Transverse colon (tissue), 4 donors: Measurements from ENCODE around the gene CSTB. TPM values are rescaled to one million over a fixed set of nuclear protein-coding genes. Genes with fewer than 3 reads are reported as not detected.

Source experiments
- DNase-seq: peaks from one replicate; pipeline ENCODE4 v3.0.0-alpha.2; 2019
- H3K27ac ChIP-seq, 4 donors: fragments of 200-600 bp; sonication (generic); 2 replicates each; pipeline ENCODE4 v1.5.1; 2016 to 2018; ENCODE audit warnings: inconsistent platforms in 4 of 4
- H3K27me3 ChIP-seq: fragments of 200-600 bp; sonication (generic); 2 replicates; pipeline ENCODE4 v1.5.1; 2017; ENCODE audit warnings: inconsistent platforms
- H3K36me3 ChIP-seq, 4 donors: fragments of 200-600 bp; sonication (generic); 2 replicates each; pipeline ENCODE4 v1.5.1; 2017 to 2019; ENCODE audit warnings: inconsistent platforms in 4 of 4
- H3K4me1 ChIP-seq, 4 donors: fragments of 200-600 bp; sonication (generic); 2 replicates each; pipeline ENCODE4 v1.5.1; 2017 to 2020; ENCODE audit warnings: inconsistent platforms in 4 of 4
- H3K4me3 ChIP-seq, 4 donors: fragments of 200-600 bp; sonication (generic); 1 replicate in 1 of 4; 2 replicates in 3 of 4; pipeline versions ENCODE4 v1.5.1 to v1.6.1; 2017 to 2019; ENCODE audit warnings: inconsistent platforms in 4 of 4
- H3K9me3 ChIP-seq, 2 donors: fragments of 200-600 bp; sonication (generic); 2 replicates each; pipeline ENCODE4 v1.5.1; 2017 to 2019; ENCODE audit warnings: inconsistent platforms in 2 of 2
- EP300 ChIP-seq: sonication (generic); formaldehyde crosslinking; IDR thresholded peaks from one replicate; pipeline ENCODE4 v1.6.1; 2017; ENCODE audit warnings: antibody characterized with exemption, low read depth
- POLR2A ChIP-seq: fragments of 450-650 bp; IDR thresholded peaks from one replicate; pipeline ENCODE4 v1.6.1; 2016; ENCODE audit warnings: antibody characterized with exemption, mild to moderate bottlenecking, moderate library complexity
- POLR2AphosphoS5 ChIP-seq, 3 donors: sonication (generic); formaldehyde crosslinking; IDR thresholded peaks; one replicate each; pipeline ENCODE4 v1.6.1; 2016; ENCODE audit warnings: antibody characterized with exemption in 3 of 3
- WGBS, 2 donors: methylation state at CpG; one replicate each; pipeline ENCODE4 v1.1.5; 2018; ENCODE audit warnings: low coverage in 1 of 2; 5-methylcytosine and 5-hydroxymethylcytosine counted together
- in situ Hi-C, 4 donors: fragments of 200-750 bp; cut with MboI; loops; one replicate each; pipeline versions ENCODE4 v1.15.0 to v1.15.1; 2017; ENCODE audit warnings: low sequenced_read_pairs in 3 of 4, low pct_ligation_motif_present in 1 of 4, low pct_unique_long_range_greater_than_20kb in 1 of 4
- intact Hi-C: fragments of 100-400 bp; cut with DNase I; formaldehyde crosslinking; loops from one replicate; pipeline ENCODE4 v1.15.1; 2023; ENCODE audit warnings: low total_unique reads
- total RNA-seq, 4 donors: library from RNA; depleted of rRNA; stranded (reverse); fragments of >200 nt; gene quantifications; one replicate each; pipeline ENCODE4 v1.1.0, GENCODE V29; 2016
- TF ChIP-seq, protein P1 (sequence below), 5 experiments: fragments of 200-600 bp in 3 of 5; fragments of 450-650 bp in 2 of 5; sonication (generic) in 3 of 5; IDR thresholded peaks; 1 replicate in 2 of 5; 2 replicates in 3 of 5; pipeline ENCODE4 v1.5.1; 2016 to 2017; ENCODE audit warnings: antibody characterized with exemption in 5 of 5, inconsistent platforms in 3 of 5, mild to moderate bottlenecking in 2 of 5, moderate library complexity in 1 of 5

CSTB gene
- total RNA-seq, 4 donors from 2014 or later, result 16.1 to 61.7 (median 19.6) TPM

DNA sequence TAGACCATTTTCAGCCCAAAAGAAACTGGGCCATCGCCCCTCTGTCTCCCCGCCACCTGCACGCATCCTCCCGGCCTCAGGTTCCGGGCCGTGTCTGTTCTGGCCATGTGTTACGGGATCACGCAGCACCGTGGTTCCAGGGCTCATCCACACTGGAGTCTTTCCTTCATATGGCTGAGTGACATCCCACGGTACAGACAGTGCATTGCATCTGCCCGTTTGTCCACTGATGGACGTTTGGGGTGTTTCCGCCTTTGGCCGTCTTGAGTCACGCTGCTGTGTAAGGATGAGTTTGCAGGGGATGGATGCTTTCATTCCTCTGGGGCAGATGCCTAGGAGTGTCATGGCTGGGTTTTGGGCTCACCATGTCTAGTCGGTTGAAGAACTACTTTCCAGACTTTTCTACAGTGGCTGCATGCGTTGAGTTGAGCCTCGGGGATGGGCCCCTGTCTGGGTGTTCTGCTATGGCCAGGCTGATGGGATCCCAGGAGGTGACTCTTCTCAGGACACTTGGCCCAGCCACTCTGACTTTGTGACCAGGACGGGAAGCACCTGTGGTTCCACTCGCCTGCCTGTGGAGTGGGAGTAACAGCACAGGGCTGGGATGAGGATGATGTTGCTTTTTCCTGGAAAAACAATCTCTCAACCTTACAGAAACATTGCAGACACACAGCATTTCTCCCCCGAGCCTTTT, 30.1 kb upstream of the CSTB start:
- TF ChIP-seq, protein P1, sequence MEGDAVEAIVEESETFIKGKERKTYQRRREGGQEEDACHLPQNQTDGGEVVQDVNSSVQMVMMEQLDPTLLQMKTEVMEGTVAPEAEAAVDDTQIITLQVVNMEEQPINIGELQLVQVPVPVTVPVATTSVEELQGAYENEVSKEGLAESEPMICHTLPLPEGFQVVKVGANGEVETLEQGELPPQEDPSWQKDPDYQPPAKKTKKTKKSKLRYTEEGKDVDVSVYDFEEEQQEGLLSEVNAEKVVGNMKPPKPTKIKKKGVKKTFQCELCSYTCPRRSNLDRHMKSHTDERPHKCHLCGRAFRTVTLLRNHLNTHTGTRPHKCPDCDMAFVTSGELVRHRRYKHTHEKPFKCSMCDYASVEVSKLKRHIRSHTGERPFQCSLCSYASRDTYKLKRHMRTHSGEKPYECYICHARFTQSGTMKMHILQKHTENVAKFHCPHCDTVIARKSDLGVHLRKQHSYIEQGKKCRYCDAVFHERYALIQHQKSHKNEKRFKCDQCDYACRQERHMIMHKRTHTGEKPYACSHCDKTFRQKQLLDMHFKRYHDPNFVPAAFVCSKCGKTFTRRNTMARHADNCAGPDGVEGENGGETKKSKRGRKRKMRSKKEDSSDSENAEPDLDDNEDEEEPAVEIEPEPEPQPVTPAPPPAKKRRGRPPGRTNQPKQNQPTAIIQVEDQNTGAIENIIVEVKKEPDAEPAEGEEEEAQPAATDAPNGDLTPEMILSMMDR (IDR thresholded peaks at IDR 0.05), result no peak
- TF ChIP-seq POLR2A (no peak), POLR2AphosphoS5 (IDR thresholded peaks at IDR 0.05) (no peak), EP300 (no peak)
- in situ Hi-C loops, result loop anchor here in 2 of 4 donors (25.0 kb wide), 2 partner anchors 131 to 181 kb away; no protein-coding TSS in a partner anchor
- H3K36me3 ChIP-seq, result peaks cover 0 to 2% (median 0%) of the 10 kb centered on the region in 4 donors
- no peak for DNase-seq
- peaks cover 7 to 8% (median 8%) of the 10 kb centered on the region in 4 donors for H3K4me1 ChIP-seq
- no peak overlapping the region for H3K4me3 ChIP-seq
- intact Hi-C loops, result no loop called here
- no peaks in the 10 kb centered on the region for H3K27me3 ChIP-seq
- no peak overlapping the region for H3K27ac ChIP-seq
- no peaks in the 10 kb centered on the region for H3K9me3 ChIP-seq
- WGBS, 2 donors, result 85 to 93% methylated on average over 3 to 21 of the region's 21 CpGs

GRCh38 chr21:43805275-43805800, 29.2 kb upstream of the CSTB start:
- peak; percentile 52 for DNase-seq
- in situ Hi-C loops, result loop anchor here in 2 of 4 donors (25.0 kb wide), 2 partner anchors 132 to 182 kb away; no protein-coding TSS in a partner anchor
- no peaks in the 10 kb centered on the region for H3K9me3 ChIP-seq
- H3K27ac ChIP-seq, result peak overlapping the region in 2 of 4 donors; percentile 40 to 51
- WGBS, 2 donors, result 76 to 79% methylated on average over 10 to 14 of the region's 14 CpGs
- no peak overlapping the region for H3K4me3 ChIP-seq
- peaks cover 0 to 10% (median 0%) of the 10 kb centered on the region in 4 donors for H3K36me3 ChIP-seq
- H3K4me1 ChIP-seq, result peaks cover 0 to under 1% (median 0%) of the 10 kb centered on the region in 4 donors
- TF ChIP-seq EP300 (no peak), POLR2AphosphoS5 (IDR thresholded peaks at IDR 0.05) (no peak), POLR2A (no peak)
- TF ChIP-seq, protein P1 (IDR thresholded peaks at IDR 0.05), result no peak
- intact Hi-C loops, result no loop called here
- no peaks in the 10 kb centered on the region for H3K27me3 ChIP-seq

GRCh38 chr21:43803558-43804300, 27.6 kb upstream of the CSTB start:
- peaks cover 0 to 18% (median under 1%) of the 10 kb centered on the region in 4 donors for H3K36me3 ChIP-seq
- in situ Hi-C loops, result loop anchor here in 2 of 4 donors (25.0 kb wide), 2 partner anchors 134 to 184 kb away; no protein-coding TSS in a partner anchor
- H3K27me3 ChIP-seq, result no peaks in the 10 kb centered on the region
- intact Hi-C loops, result no loop called here
- no peaks in the 10 kb centered on the region for H3K9me3 ChIP-seq
- WGBS, 2 donors, result 88 to 91% methylated on average over 10 to 33 of the region's 33 CpGs
- no peak overlapping the region for H3K4me3 ChIP-seq
- no peak for TF ChIP-seq POLR2A
- no peak for TF ChIP-seq POLR2AphosphoS5 (IDR thresholded peaks at IDR 0.05)
- TF ChIP-seq, protein P1 (IDR thresholded peaks at IDR 0.05), result no peak
- no peak for TF ChIP-seq EP300
- no peak overlapping the region for H3K27ac ChIP-seq
- no peak for DNase-seq
- no peaks in the 10 kb centered on the region for H3K4me1 ChIP-seq

- peaks cover 0 to 28% (median 5%) of the 10 kb centered on the region in 4 donors for H3K36me3 ChIP-seq
- H3K27me3 ChIP-seq, result no peaks in the 10 kb centered on the region
- no peak overlapping the region for H3K4me3 ChIP-seq
- no peak overlapping the region for H3K27ac ChIP-seq
- DNase-seq, result no peak
- in situ Hi-C loops (loop anchor here in 2 of 4 donors (25.0 kb wide), 2 partner anchors 134 to 184 kb away; no protein-coding TSS in a partner anchor), intact Hi-C loops (no loop called here)
- no peaks in the 10 kb centered on the region for H3K4me1 ChIP-seq
- TF ChIP-seq, protein P1 (IDR thresholded peaks at IDR 0.05), result no peak
- no peak for TF ChIP-seq POLR2A
- WGBS, 2 donors, result 96 to 100% methylated on average over 2 to 14 of the region's 14 CpGs
- H3K9me3 ChIP-seq, result no peaks in the 10 kb centered on the region
Measured at GRCh38 chr21:43802713-43803313, 26.7 kb upstream of the CSTB start.
